Cardiac muscle cell (in vitro differentiated cells and primary cell): ENCODE measurements around the gene OPTC. TPM values are rescaled to one million over a fixed set of nuclear protein-coding genes. Genes with fewer than 3 reads are reported as not detected.

Source experiments
- DNase-seq, 2 donors: peaks; one replicate each; pipeline versions ENCODE4 v3.0.0 to v3.0.0-alpha.2; 2010 to 2017; ENCODE audit warnings: low read depth in 1 of 2, low spot score in 1 of 2
- H3K27ac ChIP-seq: fragments of 200-600 bp; sonication (generic); 2 replicates; pipeline ENCODE4 v1.5.1; 2016
- H3K27me3 ChIP-seq: fragments of 200-600 bp; sonication (generic); 2 replicates; pipeline ENCODE4 v1.6.0; 2016; ENCODE audit warnings: control low read depth
- H3K36me3 ChIP-seq: fragments of 200-600 bp; sonication (generic); 2 replicates; pipeline ENCODE4 v1.5.1; 2016; ENCODE audit warnings: control low read depth
- H3K4me1 ChIP-seq: fragments of 200-600 bp; sonication (generic); 2 replicates; pipeline ENCODE4 v1.8.1; 2017; ENCODE audit warnings: low read depth, mild to moderate bottlenecking, mixed run types
- H3K4me3 ChIP-seq: fragments of 200-600 bp; sonication (generic); 2 replicates; pipeline ENCODE4 v1.5.1; 2016; ENCODE audit warnings: mild to moderate bottlenecking
- H3K9me3 ChIP-seq: fragments of 200-600 bp; sonication (generic); 2 replicates; pipeline ENCODE4 v1.5.1; 2017; ENCODE audit warnings: low read depth, mild to moderate bottlenecking, control low read depth
- CTCF ChIP-seq: IDR thresholded peaks from 2 replicates; pipeline ENCODE4 v1.5.1; 2012; ENCODE audit warnings: low read depth, mild to moderate bottlenecking, low read length
- polyA plus RNA-seq: library from polyadenylated mRNA; unstranded; fragments of >200 nt; fragmentation: Nextera tagmentation; extraction: Ambion mirVana; gene quantifications from 2 replicates; pipeline ENCODE4 v1.2.1, GENCODE V29; 2016
- total RNA-seq: library from RNA; depleted of rRNA; stranded (reverse); fragments of >200 nt; gene quantifications from 2 replicates; pipeline ENCODE4 v1.2.3, GENCODE V29; 2016

OPTC gene
- total and polyA plus RNA-seq, 2 experiments from 2014 or later, result not detected

GRCh38 chr1:203450479-203451149, 43.3 kb upstream of the OPTC start:
- H3K9me3 ChIP-seq, result no peaks in the 10 kb centered on the region
- no peak for DNase-seq
- H3K27ac ChIP-seq, result no peak overlapping the region
- H3K36me3 ChIP-seq, result no peaks in the 10 kb centered on the region
- no peak for TF ChIP-seq CTCF
- H3K27me3 ChIP-seq, result no peaks in the 10 kb centered on the region
- H3K4me3 ChIP-seq, result no peak overlapping the region
- peaks cover 7% of the 10 kb centered on the region for H3K4me1 ChIP-seq

- Histone ChIP-seq H3K9me3 (no peaks in the 10 kb centered on the region), H3K4me1 (peaks cover 7% of the 10 kb centered on the region), H3K27ac (no peak overlapping the region), H3K4me3 (no peak overlapping the region), H3K36me3 (no peaks in the 10 kb centered on the region), H3K27me3 (no peaks in the 10 kb centered on the region)
- no peak for DNase-seq
- no peak for TF ChIP-seq CTCF
These were observed 41.8 kb upstream of the OPTC start for GRCh38 chr1:203451836-203452784.

- Histone ChIP-seq H3K4me3 (no peak overlapping the region), H3K27ac (no peak overlapping the region), H3K9me3 (no peaks in the 10 kb centered on the region), H3K27me3 (no peaks in the 10 kb centered on the region), H3K36me3 (no peaks in the 10 kb centered on the region), H3K4me1 (peaks cover 7% of the 10 kb centered on the region)
- TF ChIP-seq CTCF, result no peak
- no peak for DNase-seq
These were observed 40.9 kb upstream of the OPTC start for GRCh38 chr1:203453016-203453415.

- Histone ChIP-seq H3K27me3 (no peaks in the 10 kb centered on the region), H3K9me3 (no peaks in the 10 kb centered on the region)
- DNase-seq, result no peak
These were observed 40.3 kb upstream of the OPTC start for GRCh38 chr1:203453616-203454015.

GRCh38 chr1:203454986-203455471, 38.9 kb upstream of the OPTC start:
- no peaks in the 10 kb centered on the region for H3K4me1 ChIP-seq
- no peak for DNase-seq
- no peak for TF ChIP-seq CTCF
- H3K36me3 ChIP-seq, result no peaks in the 10 kb centered on the region
- no peak overlapping the region for H3K4me3 ChIP-seq
- H3K27me3 ChIP-seq, result no peaks in the 10 kb centered on the region
- H3K27ac ChIP-seq, result no peak overlapping the region
- no peaks in the 10 kb centered on the region for H3K9me3 ChIP-seq

More at GRCh38 chr1:203453616-203454015, 40.3 kb upstream of the OPTC start:
- no peaks in the 10 kb centered on the region for H3K36me3 ChIP-seq
- no peak overlapping the region for H3K27ac ChIP-seq
- H3K4me3 ChIP-seq, result no peak overlapping the region
- no peak for TF ChIP-seq CTCF
- peaks cover 2% of the 10 kb centered on the region for H3K4me1 ChIP-seq
